Measurements from ENCODE around the gene CPN2. TPM values are rescaled to one million over a fixed set of nuclear protein-coding genes. Genes with fewer than 3 reads are reported as not detected.

Gene CPN2
- total and polyA plus RNA-seq, 2 of the 8 experiments (the other 6 are each of a cell fraction or from before 2014, with no cell fraction given): 0.03 TPM; not detected in 1

DNA sequence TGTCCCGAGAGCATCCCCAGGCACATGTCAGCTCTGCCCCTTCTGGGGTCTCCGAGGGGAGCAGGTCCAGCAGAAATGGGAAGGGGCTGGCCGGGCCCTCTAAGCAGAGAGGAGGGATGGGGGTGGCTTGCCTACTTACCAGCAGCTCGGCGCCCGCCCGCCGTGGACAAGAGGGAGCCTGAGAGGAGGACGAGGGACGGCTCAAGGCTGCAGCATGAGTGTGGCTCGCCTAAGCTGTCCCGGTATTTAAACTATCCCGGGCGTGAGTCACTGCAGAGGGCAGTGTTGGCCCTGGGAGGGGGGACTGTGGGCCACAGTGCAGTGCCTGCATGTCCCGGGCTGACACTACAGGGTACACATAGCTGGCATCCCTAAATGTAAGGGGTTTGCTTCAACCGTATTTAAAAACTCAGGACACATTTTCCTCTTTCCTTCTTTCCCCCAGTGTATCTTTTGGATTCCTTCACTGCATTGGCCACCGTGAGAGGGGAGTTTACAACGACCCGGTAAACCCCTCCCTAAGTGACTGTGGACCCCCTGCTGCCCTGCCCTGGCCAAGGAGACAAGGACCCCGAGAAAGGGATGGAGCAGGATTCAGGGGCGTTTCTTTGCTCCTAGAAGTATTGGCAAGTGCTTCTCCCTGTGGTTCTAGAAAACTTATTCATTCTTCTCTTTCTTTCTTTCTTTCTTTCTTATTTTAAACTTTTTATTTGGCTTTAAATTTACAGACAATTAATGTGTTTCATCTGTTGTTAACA lies 18.6 kb upstream of the CPN2 start, which contains the start of gene LRRC15 (continued):
- TF ChIP-seq RAD21 (IDR thresholded peaks at IDR 0.05 in 1 of 2, conservative IDR thresholded peaks at IDR 0.05 in 1 of 2; ENCODE audit: low read depth in 2 of 2, low read length in 2 of 2): peak in 1 of 2 experiments; percentile 19; a peak in 1 of 4 replicates
- TF ChIP-seq SIRT6 (IDR thresholded peaks at IDR 0.05; ENCODE audit: low read length): no peak

Measured in H1 (cell line).